ENCODE results near the gene MEIKIN.
"Not testable (repeated sequence)": the region's sequence is repeated elsewhere in the genome, so short reads cannot be mapped to it uniquely, and the experiment has no call there.

GRCh38 chr5:131832702-131833101 lies 112.8 kb downstream of the MEIKIN start:
- TF ChIP-seq CTCF, EZH2phosphoT487 (IDR thresholded peaks at IDR 0.05): not testable (repeated sequence)
